ENCODE data around the gene UBE2K. TPM values are rescaled to one million over a fixed set of nuclear protein-coding genes. Genes with fewer than 3 reads are reported as not detected.
"Not testable (repeated sequence)": the region's sequence is repeated elsewhere in the genome, so short reads cannot be mapped to it uniquely, and the experiment has no call there.

UBE2K gene, protein sequence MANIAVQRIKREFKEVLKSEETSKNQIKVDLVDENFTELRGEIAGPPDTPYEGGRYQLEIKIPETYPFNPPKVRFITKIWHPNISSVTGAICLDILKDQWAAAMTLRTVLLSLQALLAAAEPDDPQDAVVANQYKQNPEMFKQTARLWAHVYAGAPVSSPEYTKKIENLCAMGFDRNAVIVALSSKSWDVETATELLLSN
- 18.5 TPM for total RNA-seq
- polyA plus RNA-seq = 40.9 TPM
- long read RNA-seq, donor 1, full-length matches to known transcripts = 3 of 3 reads
- long read RNA-seq, donor 1, partial matches to known transcripts = 0 of 3 reads
- long read RNA-seq, donor 1, other reads (novel, unspliced or antisense) = 0 of 3 reads
- long read RNA-seq, donor 2 = 0 reads
- long read RNA-seq, donor 3, full-length matches to known transcripts = 27 of 64 reads
- long read RNA-seq, donor 3, partial matches to known transcripts = 37 of 64 reads
- long read RNA-seq, donor 3, other reads (novel, unspliced or antisense) = 0 of 64 reads
- long read RNA-seq, donor 4, full-length matches to known transcripts = 13 of 13 reads
- long read RNA-seq, donor 4, partial matches to known transcripts = 0 of 13 reads
- long read RNA-seq, donor 4, other reads (novel, unspliced or antisense) = 0 of 13 reads
- long read RNA-seq, donor 5, full-length matches to known transcripts = 40 of 80 reads
- long read RNA-seq, donor 5, partial matches to known transcripts = 40 of 80 reads
- long read RNA-seq, donor 5, other reads (novel, unspliced or antisense) = 0 of 80 reads
- long read RNA-seq, donor 6, full-length matches to known transcripts = 20 of 33 reads
- long read RNA-seq, donor 6, partial matches to known transcripts = 13 of 33 reads
- long read RNA-seq, donor 6, other reads (novel, unspliced or antisense) = 0 of 33 reads
- long read RNA-seq, donor 7, full-length matches to known transcripts = 14 of 28 reads
- long read RNA-seq, donor 7, partial matches to known transcripts = 14 of 28 reads
- long read RNA-seq, donor 7, other reads (novel, unspliced or antisense) = 0 of 28 reads
- long read RNA-seq, donor 8, full-length matches to known transcripts = 14 of 24 reads
- long read RNA-seq, donor 8, partial matches to known transcripts = 5 of 24 reads
- long read RNA-seq, donor 8, other reads (novel, unspliced or antisense) = 5 of 24 reads
- long read RNA-seq, donor 9, full-length matches to known transcripts = 16 of 34 reads
- long read RNA-seq, donor 9, partial matches to known transcripts = 13 of 34 reads
- long read RNA-seq, donor 9, other reads (novel, unspliced or antisense) = 5 of 34 reads
- long read RNA-seq, donor 10, full-length matches to known transcripts = 18 of 25 reads
- long read RNA-seq, donor 10, partial matches to known transcripts = 7 of 25 reads
- long read RNA-seq, donor 10, other reads (novel, unspliced or antisense) = 0 of 25 reads

DNA sequence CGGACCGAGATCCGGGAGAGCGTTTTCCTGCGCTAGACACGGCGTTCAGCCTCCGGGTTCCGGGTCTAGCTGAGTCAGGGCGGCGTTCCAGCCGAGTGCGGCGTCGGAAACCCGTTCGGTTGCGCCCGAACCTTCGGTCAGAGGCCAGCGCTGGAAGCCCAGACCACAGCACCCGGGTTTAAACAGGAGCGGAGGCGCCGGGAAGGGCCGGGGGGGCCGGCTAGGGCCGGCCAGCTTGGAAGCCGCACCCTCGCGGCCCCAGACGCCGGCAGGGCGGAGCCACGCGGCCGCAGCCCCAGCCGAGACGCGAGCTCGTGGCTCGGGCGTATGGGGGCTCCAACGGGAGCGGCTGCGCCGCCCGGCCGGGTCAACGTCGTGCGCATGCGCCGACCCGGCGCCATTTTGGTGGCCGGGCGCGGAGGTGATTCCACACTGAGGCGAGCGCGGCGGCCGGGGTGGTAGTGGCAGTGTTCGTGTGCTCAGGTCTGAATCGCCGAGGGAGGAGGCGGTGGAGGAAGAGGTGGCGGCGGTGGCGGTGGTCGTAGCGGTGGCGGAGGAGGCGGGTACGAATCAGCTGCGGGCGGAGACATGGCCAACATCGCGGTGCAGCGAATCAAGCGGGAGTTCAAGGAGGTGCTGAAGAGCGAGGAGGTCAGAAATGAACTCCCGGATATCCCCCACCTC is at the start of gene UBE2K:
UBE2K (plus strand) TSS at position 397 of the 684 bp plus-strand sequence; CDS start at position 589, 192 bp downstream.
- Histone ChIP-seq H3K4me3 (ENCODE audit: low read length in 2 of 2) (peak within 1 kb of the TSS; percentile 91 to 97), H3K27ac (ENCODE audit: low read depth in 1 of 2, low read length in 1 of 2) (peak within 1 kb of the TSS; percentile 92 to 95), H3K36me3 (ENCODE audit: control insufficient read depth in 2 of 2, insufficient read depth in 2 of 2, low read length in 1 of 2) (no peaks in the 10 kb centered on the region), H3K27me3 (ENCODE audit: control insufficient read depth in 2 of 2, insufficient read depth in 1 of 2, low read length in 1 of 2) (no peaks in the 10 kb centered on the region), H3K4me1 (ENCODE audit: control insufficient read depth in 2 of 2, insufficient read depth in 2 of 2, low read length in 2 of 2) (peaks cover 6 to 7% of the 10 kb centered on the region in 2 donors), H3K9me3 (ENCODE audit: control insufficient read depth in 2 of 2, insufficient read depth in 1 of 2, low read length in 1 of 2) (no peaks in the 10 kb centered on the region)
- under 1% methylated on average over 84 of the region's 84 CpGs for WGBS
- DNase-seq (ENCODE audit: low read depth in 6 of 9, low spot score in 9 of 9) = peak; percentile 47 to 92 (median 80)

DNA sequence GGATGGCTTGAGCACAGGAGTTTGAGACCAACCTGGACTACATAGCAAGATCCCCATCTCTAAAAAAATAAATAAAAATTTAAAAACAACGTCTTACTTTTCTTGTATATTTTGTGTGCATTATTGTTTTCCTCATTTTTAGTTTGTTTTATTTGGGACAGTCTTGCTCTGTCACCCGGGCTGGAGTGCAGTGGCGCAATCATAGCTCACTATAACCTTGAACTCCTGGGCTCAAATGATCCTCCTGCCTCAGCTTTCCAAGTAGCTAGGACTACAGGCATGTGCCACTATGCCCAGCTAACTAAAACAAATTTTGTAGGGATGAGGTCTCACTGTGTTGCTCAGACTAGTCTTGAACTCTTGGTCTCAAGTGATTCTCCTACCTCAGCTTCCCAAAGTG is 49.7 kb upstream of the UBE2K start:
- no peaks in the 10 kb centered on the region for H3K27me3 ChIP-seq (ENCODE audit: control insufficient read depth in 2 of 2, insufficient read depth in 1 of 2, low read length in 1 of 2)
- no peak overlapping the region for H3K4me3 ChIP-seq (ENCODE audit: low read length in 2 of 2)
- no peaks in the 10 kb centered on the region for H3K4me1 ChIP-seq (ENCODE audit: control insufficient read depth in 2 of 2, insufficient read depth in 2 of 2, low read length in 2 of 2)
- no peak overlapping the region for H3K27ac ChIP-seq (ENCODE audit: low read depth in 1 of 2, low read length in 1 of 2)
- 96% methylated on average over 3 of the region's 3 CpGs for WGBS
- DNase-seq (ENCODE audit: low read depth in 6 of 9, low spot score in 9 of 9) = no peak
- no peaks in the 10 kb centered on the region for H3K9me3 ChIP-seq (ENCODE audit: control insufficient read depth in 2 of 2, insufficient read depth in 1 of 2, low read length in 1 of 2)
- no peaks in the 10 kb centered on the region for H3K36me3 ChIP-seq (ENCODE audit: control insufficient read depth in 2 of 2, insufficient read depth in 2 of 2, low read length in 1 of 2)

DNA sequence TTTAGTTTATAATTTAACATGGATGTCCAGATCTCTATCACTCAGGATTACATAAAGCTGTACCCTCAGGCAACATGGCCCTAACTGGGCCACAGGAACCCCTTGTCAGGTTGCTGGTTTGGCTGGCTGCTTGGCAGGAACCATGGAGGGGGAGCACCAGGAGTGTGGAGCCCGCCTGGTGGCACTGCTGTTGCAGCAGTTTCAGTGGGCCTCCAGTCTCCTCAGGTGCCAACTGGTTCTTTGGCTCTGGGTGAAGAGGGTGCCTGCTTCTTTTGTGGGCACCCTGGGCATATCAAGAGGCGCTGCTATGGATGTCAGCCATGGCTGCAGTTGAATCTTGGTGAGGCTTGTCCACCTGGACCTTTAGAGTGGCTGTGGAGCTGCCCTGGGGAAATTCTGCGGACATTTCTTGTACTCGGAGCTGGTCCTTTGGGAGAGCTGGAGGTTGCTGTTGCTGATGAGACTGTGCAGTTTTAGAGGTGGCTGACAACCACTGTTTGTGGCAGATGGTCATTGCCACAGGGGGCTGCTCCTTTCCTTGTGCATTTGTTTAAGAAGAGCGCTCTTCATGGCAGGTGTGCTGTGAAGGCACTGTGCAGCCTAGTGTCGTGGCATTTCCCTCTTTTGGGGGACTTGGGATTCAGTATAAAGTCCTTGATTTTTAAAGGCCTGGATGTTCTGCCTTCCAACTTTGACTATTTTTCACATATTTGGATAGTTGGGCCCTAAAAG is 48.9 kb upstream of the UBE2K start:
- no peak overlapping the region for H3K27ac ChIP-seq (ENCODE audit: low read depth in 1 of 2, low read length in 1 of 2)
- no peaks in the 10 kb centered on the region for H3K27me3 ChIP-seq (ENCODE audit: control insufficient read depth in 2 of 2, insufficient read depth in 1 of 2, low read length in 1 of 2)
- no peaks in the 10 kb centered on the region for H3K4me1 ChIP-seq (ENCODE audit: control insufficient read depth in 2 of 2, insufficient read depth in 2 of 2, low read length in 2 of 2)
- H3K36me3 ChIP-seq (ENCODE audit: control insufficient read depth in 2 of 2, insufficient read depth in 2 of 2, low read length in 1 of 2) = no peaks in the 10 kb centered on the region
- no peaks in the 10 kb centered on the region for H3K9me3 ChIP-seq (ENCODE audit: control insufficient read depth in 2 of 2, insufficient read depth in 1 of 2, low read length in 1 of 2)
- no peak overlapping the region for H3K4me3 ChIP-seq (ENCODE audit: low read length in 2 of 2)
- 98% methylated on average over 6 of the region's 6 CpGs for WGBS
- no peak for DNase-seq (ENCODE audit: low read depth in 6 of 9, low spot score in 9 of 9)

DNA sequence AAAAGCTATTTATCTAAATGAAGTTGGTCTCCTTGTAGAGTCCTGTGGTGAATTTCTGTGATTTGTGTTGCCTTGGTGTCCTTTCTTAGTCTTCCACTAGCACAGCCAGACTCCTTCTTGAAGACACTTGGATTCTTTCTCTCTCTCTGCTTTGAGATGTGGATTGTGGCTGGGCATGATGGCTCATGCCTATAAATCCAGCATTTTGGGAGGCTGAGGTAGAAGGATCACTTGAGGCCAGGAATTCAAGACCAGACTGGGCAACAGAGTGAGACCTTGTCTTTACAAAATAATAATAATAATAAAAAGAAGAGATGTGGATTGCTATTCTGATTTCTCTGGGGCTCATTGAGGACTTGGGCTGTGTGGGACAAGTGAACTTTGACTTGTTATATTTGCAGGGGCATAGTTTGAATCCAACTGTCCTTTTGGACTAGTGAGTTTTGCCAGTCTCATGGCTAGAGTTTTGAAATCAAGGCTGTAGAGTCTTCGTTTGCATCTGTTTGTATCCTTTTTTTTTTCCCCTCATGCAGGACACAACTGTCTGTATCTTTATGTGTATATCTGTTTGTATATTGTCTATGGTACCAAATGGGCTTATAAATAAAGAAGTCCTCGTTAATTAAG is 48.2 kb upstream of the UBE2K start:
- H3K4me1 ChIP-seq (ENCODE audit: control insufficient read depth in 2 of 2, insufficient read depth in 2 of 2, low read length in 2 of 2) = no peaks in the 10 kb centered on the region
- no peak overlapping the region for H3K4me3 ChIP-seq (ENCODE audit: low read length in 2 of 2)
- H3K9me3 ChIP-seq (ENCODE audit: control insufficient read depth in 2 of 2, insufficient read depth in 1 of 2, low read length in 1 of 2) = no peaks in the 10 kb centered on the region
- H3K27ac ChIP-seq (ENCODE audit: low read depth in 1 of 2, low read length in 1 of 2) = no peak overlapping the region
- H3K27me3 ChIP-seq (ENCODE audit: control insufficient read depth in 2 of 2, insufficient read depth in 1 of 2, low read length in 1 of 2) = no peaks in the 10 kb centered on the region
- DNase-seq (ENCODE audit: low read depth in 6 of 9, low spot score in 9 of 9) = no peak
- 97% methylated on average over 2 of the region's 2 CpGs for WGBS
- no peaks in the 10 kb centered on the region for H3K36me3 ChIP-seq (ENCODE audit: control insufficient read depth in 2 of 2, insufficient read depth in 2 of 2, low read length in 1 of 2)

DNA sequence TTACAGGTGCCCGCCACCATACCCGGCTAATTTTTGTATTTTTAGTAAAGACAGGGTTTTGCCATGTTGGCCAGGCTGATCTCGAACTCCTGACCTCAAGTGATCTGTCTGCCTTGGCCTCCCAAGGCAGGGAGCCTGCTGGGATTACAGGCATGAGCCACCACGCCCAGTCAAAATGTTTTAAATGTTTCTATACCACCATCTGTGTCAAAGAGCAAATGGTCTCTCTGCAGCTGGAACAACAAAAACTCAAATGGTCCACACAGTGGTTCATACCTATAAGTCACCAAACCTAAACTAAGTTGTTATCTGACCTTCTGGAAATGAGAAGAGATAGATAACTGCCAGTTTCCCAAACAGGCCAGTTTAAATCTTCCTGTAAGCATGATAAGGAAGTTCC is 46.4 kb upstream of the UBE2K start:
- not testable (repeated sequence) for H3K27me3 ChIP-seq (ENCODE audit: control insufficient read depth in 2 of 2, insufficient read depth in 1 of 2, low read length in 1 of 2); H3K4me1 ChIP-seq (ENCODE audit: control insufficient read depth in 2 of 2, insufficient read depth in 2 of 2, low read length in 2 of 2); H3K9me3 ChIP-seq (ENCODE audit: control insufficient read depth in 2 of 2, insufficient read depth in 1 of 2, low read length in 1 of 2); H3K4me3 ChIP-seq (ENCODE audit: low read length in 2 of 2); DNase-seq (ENCODE audit: low read depth in 6 of 9, low spot score in 9 of 9); H3K27ac ChIP-seq (ENCODE audit: low read depth in 1 of 2, low read length in 1 of 2); H3K36me3 ChIP-seq (ENCODE audit: control insufficient read depth in 2 of 2, insufficient read depth in 2 of 2, low read length in 1 of 2)
- 96% methylated on average over 4 of the region's 4 CpGs for WGBS

DNA sequence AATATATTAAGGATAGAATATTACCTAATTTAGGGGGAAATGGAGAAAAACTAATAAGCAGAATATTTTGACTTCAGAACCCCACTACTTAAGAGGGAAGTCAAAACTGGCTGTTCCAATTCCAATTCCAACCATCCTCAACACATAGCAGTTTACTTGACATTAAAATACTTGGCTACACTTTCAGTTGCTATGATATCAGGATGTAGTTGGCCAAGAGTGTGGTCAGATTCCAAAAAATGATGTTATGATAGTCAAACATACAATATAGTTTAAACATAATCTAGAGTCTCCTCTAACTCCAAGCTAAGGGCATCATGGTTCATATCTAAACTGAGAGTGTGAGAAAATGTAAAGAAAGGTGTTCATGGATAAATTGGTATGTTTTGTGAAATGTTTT is 42.7 kb upstream of the UBE2K start:
- H3K27me3 ChIP-seq (ENCODE audit: control insufficient read depth in 2 of 2, insufficient read depth in 1 of 2, low read length in 1 of 2) = no peaks in the 10 kb centered on the region
- no peaks in the 10 kb centered on the region for H3K9me3 ChIP-seq (ENCODE audit: control insufficient read depth in 2 of 2, insufficient read depth in 1 of 2, low read length in 1 of 2)
- H3K36me3 ChIP-seq (ENCODE audit: control insufficient read depth in 2 of 2, insufficient read depth in 2 of 2, low read length in 1 of 2) = no peaks in the 10 kb centered on the region
- H3K4me1 ChIP-seq (ENCODE audit: control insufficient read depth in 2 of 2, insufficient read depth in 2 of 2, low read length in 2 of 2) = no peaks in the 10 kb centered on the region
- no peak overlapping the region for H3K4me3 ChIP-seq (ENCODE audit: low read length in 2 of 2)
- H3K27ac ChIP-seq (ENCODE audit: low read depth in 1 of 2, low read length in 1 of 2) = no peak overlapping the region
- no peak for DNase-seq (ENCODE audit: low read depth in 6 of 9, low spot score in 9 of 9)

DNA sequence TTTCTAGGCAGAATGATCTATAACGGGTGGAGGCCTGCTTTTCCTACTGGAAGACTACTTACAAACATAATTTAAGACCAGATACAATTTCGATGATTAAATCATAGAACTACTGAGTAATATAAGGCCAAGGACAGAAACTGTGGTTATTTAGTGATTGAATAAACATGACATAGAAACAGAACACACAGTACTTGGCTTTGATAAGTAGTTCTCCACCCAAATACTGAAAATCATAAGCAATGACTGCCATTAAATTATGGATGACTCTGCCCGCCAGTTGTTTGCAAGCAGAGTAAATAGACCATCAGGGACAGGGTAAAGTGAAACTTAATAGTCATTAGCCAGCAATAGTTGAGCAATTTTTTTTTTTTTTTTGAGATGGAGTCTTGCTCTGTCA is 42.1 kb upstream of the UBE2K start:
- Histone ChIP-seq H3K9me3 (ENCODE audit: control insufficient read depth in 2 of 2, insufficient read depth in 1 of 2, low read length in 1 of 2) (no peaks in the 10 kb centered on the region), H3K4me1 (ENCODE audit: control insufficient read depth in 2 of 2, insufficient read depth in 2 of 2, low read length in 2 of 2) (no peaks in the 10 kb centered on the region), H3K36me3 (ENCODE audit: control insufficient read depth in 2 of 2, insufficient read depth in 2 of 2, low read length in 1 of 2) (no peaks in the 10 kb centered on the region), H3K27ac (ENCODE audit: low read depth in 1 of 2, low read length in 1 of 2) (no peak overlapping the region), H3K27me3 (ENCODE audit: control insufficient read depth in 2 of 2, insufficient read depth in 1 of 2, low read length in 1 of 2) (no peaks in the 10 kb centered on the region), H3K4me3 (ENCODE audit: low read length in 2 of 2) (no peak overlapping the region)
- DNase-seq (ENCODE audit: low read depth in 6 of 9, low spot score in 9 of 9) = no peak
- WGBS = 97% methylated on average over 3 of the region's 3 CpGs
